ENCODE measurements around the gene GLCE.
"Not testable (repeated sequence)": the region's sequence is repeated elsewhere in the genome, so short reads cannot be mapped to it uniquely, and the experiment has no call there.

GLCE gene

GRCh38 chr15:69138963-69139362, 21.5 kb upstream of the GLCE start:
- DNase-seq, result no peak

GRCh38 chr15:69140306-69140705, 20.1 kb upstream of the GLCE start:
- DNase-seq, result no peak

- DNase-seq, result no peak
These were observed 19.1 kb upstream of the GLCE start for GRCh38 chr15:69141286-69141701.

GRCh38 chr15:69141833-69142232, 18.6 kb upstream of the GLCE start:
- DNase-seq, result no peak

GRCh38 chr15:69143756-69144436, 16.5 kb upstream of the GLCE start:
- DNase-seq, result no peak

GRCh38 chr15:69144530-69144929, 15.9 kb upstream of the GLCE start:
- no peak for DNase-seq

GRCh38 chr15:69145149-69145693, 15.2 kb upstream of the GLCE start:
- DNase-seq, result no peak

- DNase-seq, result no peak
These were observed 14.5 kb upstream of the GLCE start for GRCh38 chr15:69145694-69146492.

- DNase-seq, result no peak
These were observed 13.6 kb upstream of the GLCE start for GRCh38 chr15:69146724-69147435.

- DNase-seq, result no peak
These were observed 12.0 kb upstream of the GLCE start for GRCh38 chr15:69148465-69148864.

- DNase-seq, result no peak
These were observed 11.3 kb upstream of the GLCE start for GRCh38 chr15:69149163-69149562.

GRCh38 chr15:69149803-69150202, 10.6 kb upstream of the GLCE start:
- DNase-seq, result no peak

- no peak for DNase-seq
These were observed 10.1 kb upstream of the GLCE start for GRCh38 chr15:69150336-69150735.

- DNase-seq, result no peak
These were observed 9.6 kb upstream of the GLCE start for GRCh38 chr15:69150841-69151240.

GRCh38 chr15:69153046-69153445, 7.4 kb upstream of the GLCE start:
- no peak for DNase-seq

GRCh38 chr15:69153587-69153986, 6.8 kb upstream of the GLCE start:
- DNase-seq, result not testable (repeated sequence)

- DNase-seq, result no peak
These were observed 6.4 kb upstream of the GLCE start for GRCh38 chr15:69154078-69154477.

GRCh38 chr15:69154684-69155083, 5.8 kb upstream of the GLCE start:
- no peak for DNase-seq

GRCh38 chr15:69156736-69157381, 3.6 kb upstream of the GLCE start:
- DNase-seq, result no peak

- no peak for DNase-seq
These were observed 2.1 kb upstream of the GLCE start for GRCh38 chr15:69158201-69158842.

GRCh38 chr15:69158843-69159240, 1.6 kb upstream of the GLCE start:
- no peak for DNase-seq

- DNase-seq, result no peak
These were observed 662 bp upstream of the GLCE start for GRCh38 chr15:69159805-69160140.
